SK-MEL-5 (cell line): Measurements from ENCODE around the gene SKAP1. TPM values are rescaled to one million over a fixed set of nuclear protein-coding genes. Genes with fewer than 3 reads are reported as not detected.
"Not testable (repeated sequence)": the region's sequence is repeated elsewhere in the genome, so short reads cannot be mapped to it uniquely, and the experiment has no call there.

Source experiments
- DNase-seq: peaks from one replicate; pipeline ENCODE4 v3.0.0-alpha.2; 2016; ENCODE audit warnings: low read depth, low spot score
- in situ Hi-C: cut with HindIII; loops from 2 replicates; pipeline ENCODE4 v1.10.0; 2016; ENCODE audit warnings: low sequenced_read_pairs, high pct_unique_total_duplicates, low pct_unique_long_range_greater_than_20kb
- total RNA-seq: library from RNA; depleted of rRNA; stranded (reverse); fragments of >200 nt; shearing (Covaris generic); gene quantifications from 2 replicates; pipeline ENCODE4 v1.2.3, GENCODE V29; 2014

Gene SKAP1
- total RNA-seq, 1 experiment from 2014 or later = not detected

GRCh38 chr17:48456589-48456988 is 26.6 kb upstream of the SKAP1 start:
- DNase-seq = no peak
- in situ Hi-C loops = no loop called here

GRCh38 chr17:48455791-48456190 is 25.8 kb upstream of the SKAP1 start:
- no peak for DNase-seq
- in situ Hi-C loops = no loop called here

GRCh38 chr17:48453447-48453846 is 23.4 kb upstream of the SKAP1 start:
- in situ Hi-C loops = no loop called here
- DNase-seq = no peak

- no peak for DNase-seq
- in situ Hi-C loops = no loop called here
Observed at GRCh38 chr17:48451489-48451888, 21.5 kb upstream of the SKAP1 start.

GRCh38 chr17:48449335-48449734 is 19.3 kb upstream of the SKAP1 start:
- DNase-seq, in situ Hi-C loops: not testable (repeated sequence)

GRCh38 chr17:48445248-48445620 is 15.2 kb upstream of the SKAP1 start:
- DNase-seq = no peak
- in situ Hi-C loops = no loop called here

GRCh38 chr17:48444516-48445247 is 14.7 kb upstream of the SKAP1 start:
- in situ Hi-C loops = no loop called here
- DNase-seq = no peak

- DNase-seq = no peak
- in situ Hi-C loops = no loop called here
Observed at GRCh38 chr17:48443712-48444111, 13.7 kb upstream of the SKAP1 start.

GRCh38 chr17:48442819-48443218 is 12.8 kb upstream of the SKAP1 start:
- DNase-seq = no peak
- in situ Hi-C loops = no loop called here

GRCh38 chr17:48441862-48442261 is 11.8 kb upstream of the SKAP1 start:
- in situ Hi-C loops = no loop called here
- no peak for DNase-seq

GRCh38 chr17:48441231-48441711 is 11.3 kb upstream of the SKAP1 start:
- no peak for DNase-seq
- in situ Hi-C loops = no loop called here

GRCh38 chr17:48440669-48441068 is 10.7 kb upstream of the SKAP1 start:
- in situ Hi-C loops = no loop called here
- no peak for DNase-seq

GRCh38 chr17:48439875-48440505 is 10.0 kb upstream of the SKAP1 start:
- no peak for DNase-seq
- in situ Hi-C loops = no loop called here

GRCh38 chr17:48439110-48439850 is 9.3 kb upstream of the SKAP1 start:
- no peak for DNase-seq
- in situ Hi-C loops = no loop called here

GRCh38 chr17:48438516-48439061 is 8.6 kb upstream of the SKAP1 start:
- DNase-seq = no peak
- in situ Hi-C loops = no loop called here

GRCh38 chr17:48433896-48434295 is 3.9 kb upstream of the SKAP1 start:
- DNase-seq = no peak
- in situ Hi-C loops = no loop called here

GRCh38 chr17:48432820-48433775 is 3.1 kb upstream of the SKAP1 start:
- DNase-seq = no peak
- in situ Hi-C loops = no loop called here
